HepG2 (cell line): ENCODE data around the gene MZF1. TPM values are rescaled to one million over a fixed set of nuclear protein-coding genes. Genes with fewer than 3 reads are reported as not detected.

ENCODE experiments used
- ATAC-seq: fragments of 200-7000 bp; cut with Tn5 transposase; 3 replicates; pipeline ENCODE4 v1.9.1; 2020; ENCODE audit warnings: mild to moderate bottlenecking, moderate library complexity
- BruUV-seq: library from RNA; stranded (reverse); fragments of 400-500 nt; replicated peaks from 2 replicates; lab custom pipeline; 2021; lab: Mats Ljungman, UMichigan
- CTCF ChIA-PET: fragments of 300-600 bp; formaldehyde crosslinking; extraction: SDS; loops from one replicate; lab custom pipeline; 2021; ENCODE audit warnings: low total read pairs, inconsistent platforms, low intra/inter-chr PET ratio; lab: Yijun Ruan, JAX
- POLR2A ChIA-PET: fragments of 350-600 bp; sonication (Branson Sonifier 250); formaldehyde crosslinking; loops from one replicate; lab custom pipeline; 2020; ENCODE audit warnings: antibody characterized with exemption, inconsistent platforms; lab: Yijun Ruan, JAX
- DNase-seq: peaks from one replicate; pipeline ENCODE4 v3.0.0-alpha.2; 2015; ENCODE audit warnings: low spot score
- FAIRE-seq: peaks from 3 replicates; lab custom pipeline; 2011; peaks lifted over from hg19 to GRCh38; lab: Jason Lieb, UNC
- H2AFZ ChIP-seq: one replicate; pipeline ENCODE4 v1.6.1; 2011; ENCODE audit warnings: low read length, inconsistent platforms
- H3K27ac ChIP-seq: fragments of 300-600 bp; 3 replicates; pipeline ENCODE4 v1.8.0; 2011; ENCODE audit warnings: mixed run types, mild to moderate bottlenecking, mixed read lengths, low read length, inconsistent platforms; ENCODE audit not compliant: insufficient read depth; ENCODE audit errors: extremely low read length
- H3K27me3 ChIP-seq, 2 experiments: fragments of 200-600 bp in 1 of 2; 2 replicates in 1 of 2; 3 replicates in 1 of 2; pipeline versions ENCODE4 v1.6.0 to v1.8.0; 2011; ENCODE audit warnings: low read length in 2 of 2, mild to moderate bottlenecking in 2 of 2, moderate library complexity in 2 of 2, inconsistent platforms in 1 of 2; ENCODE audit not compliant: insufficient read depth in 2 of 2, control insufficient read depth in 1 of 2
- H3K36me3 ChIP-seq, 2 experiments: fragments of 200-600 bp in 1 of 2; replicated peaks in 1 of 2; 2 replicates in 1 of 2; 3 replicates in 1 of 2; pipeline versions ENCODE4 v1.5.1 to v1.8.0; 2011; ENCODE audit warnings: low read length in 2 of 2, inconsistent platforms in 1 of 2; ENCODE audit not compliant: insufficient read depth in 2 of 2, control insufficient read depth in 1 of 2
- H3K4me1 ChIP-seq: 2 replicates; pipeline ENCODE4 v1.5.1; 2012; ENCODE audit warnings: low read length, inconsistent platforms; ENCODE audit not compliant: insufficient read depth
- H3K4me2 ChIP-seq: 2 replicates; pipeline ENCODE4 v1.6.0; 2011; ENCODE audit warnings: low read depth, low read length, inconsistent platforms
- H3K4me3 ChIP-seq, 3 experiments: fragments of 200-600 bp in 1 of 3; sonication (generic), shearing (Covaris generic) in 1 of 3; replicated peaks in 1 of 3; 2 replicates each; pipeline ENCODE4 v1.5.1; 2011 to 2016; ENCODE audit warnings: low read length in 3 of 3, inconsistent platforms in 2 of 3, low read depth in 2 of 3, mild to moderate bottlenecking in 2 of 3, control low read depth in 1 of 3, mixed read lengths in 1 of 3; ENCODE audit not compliant: insufficient read depth in 1 of 3
- H3K79me2 ChIP-seq: one replicate; pipeline ENCODE4 v1.6.1; 2011; ENCODE audit warnings: low read length, inconsistent platforms; ENCODE audit not compliant: insufficient read depth
- H3K9ac ChIP-seq: 2 replicates; pipeline ENCODE4 v1.6.0; 2011; ENCODE audit warnings: mild to moderate bottlenecking, low read depth, low read length, inconsistent platforms; ENCODE audit not compliant: insufficient read depth
- H3K9me3 ChIP-seq: 2 replicates; pipeline ENCODE4 v1.5.1; 2012; ENCODE audit warnings: mild to moderate bottlenecking, low read length
- H4K20me1 ChIP-seq: 2 replicates; pipeline ENCODE4 v1.6.0; 2011; ENCODE audit warnings: inconsistent platforms, mild to moderate bottlenecking, low read length, moderate library complexity; ENCODE audit not compliant: insufficient read depth
- MEIS1 ChIP-seq: sonication (generic); formaldehyde crosslinking; IDR thresholded peaks from 2 replicates; pipeline ENCODE4 v1.9.0; 2021; ENCODE audit warnings: mild to moderate bottlenecking, missing genetic modification reagents, moderate library complexity, borderline replicate concordance
- TCF12 ChIP-seq, 2 experiments: fragments of 450-650 bp in 1 of 2; sonication (generic) in 1 of 2; formaldehyde crosslinking in 1 of 2; IDR thresholded peaks; 2 replicates each; pipeline versions ENCODE4 v1.6.1 to v1.8.0; 2017 to 2022; ENCODE audit warnings: antibody characterized with exemption in 1 of 2, mild to moderate bottlenecking in 1 of 2, missing genetic modification reagents in 1 of 2, moderate library complexity in 1 of 2
- TCF7L2 ChIP-seq: IDR thresholded peaks from 2 replicates; pipeline ENCODE4 v1.6.1; 2011; ENCODE audit warnings: mild to moderate bottlenecking, low read depth, low read length, moderate library complexity
- THAP11 ChIP-seq: IDR thresholded peaks from 2 replicates; pipeline ENCODE4 v1.6.1; 2016; ENCODE audit warnings: missing biosample characterization, missing genetic modification reagents
- ZFP36L1 ChIP-seq: sonication (generic); formaldehyde crosslinking; IDR thresholded peaks from 2 replicates; pipeline ENCODE4 v1.8.0; 2022; ENCODE audit warnings: mild to moderate bottlenecking, missing genetic modification reagents, moderate library complexity
- ZFP37 ChIP-seq: sonication (generic); formaldehyde crosslinking; IDR thresholded peaks from 2 replicates; pipeline ENCODE4 v1.4.0; 2020; ENCODE audit warnings: missing genetic modification reagents, borderline replicate concordance
- ZNF225 ChIP-seq: sonication (generic); formaldehyde crosslinking; IDR thresholded peaks from 2 replicates; pipeline ENCODE4 v1.4.0; 2020; ENCODE audit warnings: mild to moderate bottlenecking, missing genetic modification reagents
- WGBS: methylation state at CpG from one replicate; pipeline ENCODE4 v1.1.6; 2017; ENCODE audit warnings: low lambda C conversion rate; 5-methylcytosine and 5-hydroxymethylcytosine counted together
- in situ Hi-C: cut with HindIII; loops from 2 replicates; pipeline ENCODE4 v1.10.0; 2017; ENCODE audit warnings: low pct_unique_long_range_greater_than_20kb; ENCODE audit not compliant: extremely low pct_ligation_motif_present
- intact Hi-C: fragments of 100-400 bp; cut with micrococcal nuclease; formaldehyde crosslinking; loops from one replicate; pipeline ENCODE4 v1.10.0; 2022; ENCODE audit not compliant: unreplicated experiment
- polyA plus RNA-seq, 8 experiments: library from polyadenylated mRNA; depleted of rRNA in 3 of 8; stranded (reverse) in 7 of 8; unstranded in 1 of 8; fragments of >200 nt; fragmentation: Illumina TruSeq in 4 of 8; extraction: Trizol in 4 of 8; gene quantifications; 2 replicates each; pipeline versions ENCODE4 v1.2.1 to v1.2.3, GENCODE V29; 2011 to 2016; ENCODE audit warnings: low read depth in 4 of 8, missing spikeins in 1 of 8, mixed read lengths in 1 of 8; ENCODE audit not compliant: insufficient read depth in 1 of 8
- total RNA-seq, 5 experiments: library from RNA; depleted of rRNA; stranded (reverse); fragments of >200 nt; fragmentation: Illumina TruSeq; extraction: Trizol; gene quantifications; 2 replicates each; pipeline ENCODE4 v1.2.3, GENCODE V29; 2016; ENCODE audit warnings: low read depth in 1 of 5
- TF ChIP-seq, protein P1 (sequence below): sonication (generic); formaldehyde crosslinking; IDR thresholded peaks from 2 replicates; pipeline ENCODE4 v1.5.0; 2020; ENCODE audit warnings: mild to moderate bottlenecking, missing genetic modification reagents, moderate library complexity
- TF ChIP-seq, protein P2 (sequence below): sonication (generic); formaldehyde crosslinking; IDR thresholded peaks from 2 replicates; pipeline ENCODE4 v1.4.0; 2020; ENCODE audit warnings: missing genetic modification reagents
- TF ChIP-seq, protein P3 (sequence below): sonication (generic); formaldehyde crosslinking; IDR thresholded peaks from 2 replicates; pipeline ENCODE4 v1.9.0; 2021; ENCODE audit warnings: missing genetic modification reagents, mild to moderate bottlenecking, borderline replicate concordance
- TF ChIP-seq, protein P4 (sequence below): fragments of 450-650 bp; IDR thresholded peaks from 2 replicates; pipeline ENCODE4 v1.6.1; 2017; ENCODE audit warnings: mild to moderate bottlenecking

The MZF1 gene
- total and polyA plus RNA-seq, 2 of the 13 experiments (the other 11 are each of a cell fraction or from before 2014, with no cell fraction given): 3.1 to 8.1 TPM

DNA sequence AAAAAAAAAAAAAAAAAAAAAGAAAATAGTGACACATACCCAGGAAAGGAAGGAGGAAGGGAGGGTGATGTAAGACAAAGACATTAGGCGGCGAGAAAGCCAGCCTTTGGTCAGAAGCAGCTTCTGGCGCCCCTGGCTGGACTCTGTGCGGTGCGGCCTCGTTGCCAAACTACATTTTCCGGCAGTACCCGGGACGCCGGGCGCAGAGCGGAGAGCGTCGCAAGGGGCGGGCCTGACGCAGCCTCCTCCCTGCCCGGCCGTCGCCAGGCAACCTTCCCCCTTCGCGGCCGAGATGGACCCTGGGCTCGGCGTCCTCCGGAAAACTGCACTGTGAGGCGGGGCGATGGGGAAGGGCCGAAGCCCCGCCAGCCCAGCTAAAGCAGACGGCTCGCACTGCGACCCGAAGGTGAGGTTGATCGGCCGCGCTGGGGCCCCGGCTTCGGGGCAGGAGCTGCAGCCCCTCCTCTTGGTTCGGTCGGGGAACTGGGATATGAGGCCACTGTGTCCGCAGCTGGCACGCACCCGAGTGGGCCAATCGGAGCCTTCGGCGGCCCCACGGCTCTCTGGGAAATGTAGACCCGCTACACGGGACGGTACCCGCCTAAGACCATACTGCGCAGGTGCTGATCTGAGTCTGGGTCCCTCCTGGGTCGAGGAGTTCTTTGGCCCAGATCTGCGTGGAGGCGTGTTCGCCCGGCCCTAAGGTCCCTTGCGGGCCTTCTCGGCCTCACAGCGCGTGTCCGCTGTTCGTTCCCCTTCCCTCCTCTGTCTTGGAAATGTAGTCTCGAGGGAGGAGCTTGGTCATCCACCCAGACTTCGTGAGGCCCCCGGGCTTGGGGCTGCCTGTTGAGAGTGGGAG is 2.3 kb upstream of the MZF1 start (continued):
- TF ChIP-seq, protein P1, sequence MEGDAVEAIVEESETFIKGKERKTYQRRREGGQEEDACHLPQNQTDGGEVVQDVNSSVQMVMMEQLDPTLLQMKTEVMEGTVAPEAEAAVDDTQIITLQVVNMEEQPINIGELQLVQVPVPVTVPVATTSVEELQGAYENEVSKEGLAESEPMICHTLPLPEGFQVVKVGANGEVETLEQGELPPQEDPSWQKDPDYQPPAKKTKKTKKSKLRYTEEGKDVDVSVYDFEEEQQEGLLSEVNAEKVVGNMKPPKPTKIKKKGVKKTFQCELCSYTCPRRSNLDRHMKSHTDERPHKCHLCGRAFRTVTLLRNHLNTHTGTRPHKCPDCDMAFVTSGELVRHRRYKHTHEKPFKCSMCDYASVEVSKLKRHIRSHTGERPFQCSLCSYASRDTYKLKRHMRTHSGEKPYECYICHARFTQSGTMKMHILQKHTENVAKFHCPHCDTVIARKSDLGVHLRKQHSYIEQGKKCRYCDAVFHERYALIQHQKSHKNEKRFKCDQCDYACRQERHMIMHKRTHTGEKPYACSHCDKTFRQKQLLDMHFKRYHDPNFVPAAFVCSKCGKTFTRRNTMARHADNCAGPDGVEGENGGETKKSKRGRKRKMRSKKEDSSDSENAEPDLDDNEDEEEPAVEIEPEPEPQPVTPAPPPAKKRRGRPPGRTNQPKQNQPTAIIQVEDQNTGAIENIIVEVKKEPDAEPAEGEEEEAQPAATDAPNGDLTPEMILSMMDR: peak; percentile 31; the same call in 1 of the 2 replicates
- TF ChIP-seq TCF7L2: no peak
- TF ChIP-seq THAP11 (CRISPR knock-in tag): peak; percentile 97
- TF ChIP-seq, protein P2, sequence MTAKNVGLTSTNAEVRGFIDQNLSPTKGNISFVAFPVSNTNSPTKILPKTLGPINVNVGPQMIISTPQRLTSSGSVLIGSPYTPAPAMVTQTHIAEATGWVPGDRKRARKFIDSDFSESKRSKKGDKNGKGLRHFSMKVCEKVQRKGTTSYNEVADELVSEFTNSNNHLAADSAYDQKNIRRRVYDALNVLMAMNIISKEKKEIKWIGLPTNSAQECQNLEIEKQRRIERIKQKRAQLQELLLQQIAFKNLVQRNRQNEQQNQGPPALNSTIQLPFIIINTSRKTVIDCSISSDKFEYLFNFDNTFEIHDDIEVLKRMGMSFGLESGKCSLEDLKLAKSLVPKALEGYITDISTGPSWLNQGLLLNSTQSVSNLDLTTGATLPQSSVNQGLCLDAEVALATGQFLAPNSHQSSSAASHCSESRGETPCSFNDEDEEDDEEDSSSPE: 0 out of 2 replicates have a peak, but pooled peaks have one; percentile 26
- no peak for TF ChIP-seq ZFP36L1 (CRISPR knock-in tag)

DNA sequence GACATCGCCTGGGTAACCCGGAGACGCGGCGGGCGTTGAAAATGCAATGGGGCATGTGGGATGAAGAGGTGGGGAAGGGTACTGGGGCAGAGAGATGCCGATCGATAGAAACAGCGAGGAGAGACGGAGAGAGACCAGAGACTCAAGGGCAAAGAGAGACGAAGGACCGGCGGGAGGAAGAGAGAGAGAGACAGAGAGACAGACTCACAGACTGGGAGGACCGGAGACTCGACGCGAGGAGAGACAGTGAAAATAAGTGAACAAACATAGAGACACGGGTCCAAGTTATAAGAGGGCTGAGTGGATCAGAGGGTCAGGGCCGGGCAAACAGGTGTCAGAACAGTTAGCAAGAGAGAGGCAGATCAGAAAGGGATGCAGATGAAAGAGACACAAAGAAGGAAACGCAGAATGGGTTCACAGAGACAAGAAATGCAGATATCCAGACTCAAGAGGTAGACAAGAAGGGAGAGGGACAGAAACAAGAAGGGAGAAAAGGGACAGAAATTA is 576 bp upstream of the MZF1 start:
- intact Hi-C loops: no loop called here
- in situ Hi-C loops: no loop called here
- POLR2A ChIA-PET: interaction anchor here (0.7 kb wide), 1 partner anchor 295 kb away, joined by 4 read pairs; no protein-coding TSS in a partner anchor
- peak; percentile 39; the same call in 1 of the 2 replicates for TF ChIP-seq ZFP37 (CRISPR knock-in tag)
- 0 out of 2 replicates have a peak, but pooled peaks have one; percentile 31 for TF ChIP-seq MEIS1 (CRISPR knock-in tag)
- TF ChIP-seq ZNF225 (CRISPR knock-in tag): 0 out of 2 replicates have a peak, but pooled peaks have one; percentile 10
- TF ChIP-seq, protein P3, sequence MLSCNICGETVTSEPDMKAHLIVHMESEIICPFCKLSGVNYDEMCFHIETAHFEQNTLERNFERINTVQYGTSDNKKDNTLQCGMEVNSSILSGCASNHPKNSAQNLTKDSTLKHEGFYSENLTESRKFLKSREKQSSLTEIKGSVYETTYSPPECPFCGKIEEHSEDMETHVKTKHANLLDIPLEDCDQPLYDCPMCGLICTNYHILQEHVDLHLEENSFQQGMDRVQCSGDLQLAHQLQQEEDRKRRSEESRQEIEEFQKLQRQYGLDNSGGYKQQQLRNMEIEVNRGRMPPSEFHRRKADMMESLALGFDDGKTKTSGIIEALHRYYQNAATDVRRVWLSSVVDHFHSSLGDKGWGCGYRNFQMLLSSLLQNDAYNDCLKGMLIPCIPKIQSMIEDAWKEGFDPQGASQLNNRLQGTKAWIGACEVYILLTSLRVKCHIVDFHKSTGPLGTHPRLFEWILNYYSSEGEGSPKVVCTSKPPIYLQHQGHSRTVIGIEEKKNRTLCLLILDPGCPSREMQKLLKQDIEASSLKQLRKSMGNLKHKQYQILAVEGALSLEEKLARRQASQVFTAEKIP (CRISPR knock-in tag): no peak
- no peak for TF ChIP-seq TCF12 (IDR thresholded peaks at IDR 0.05)
- TF ChIP-seq TCF12 (CRISPR knock-in tag; IDR thresholded peaks at IDR 0.05): no peak
- TF ChIP-seq, protein P4, sequence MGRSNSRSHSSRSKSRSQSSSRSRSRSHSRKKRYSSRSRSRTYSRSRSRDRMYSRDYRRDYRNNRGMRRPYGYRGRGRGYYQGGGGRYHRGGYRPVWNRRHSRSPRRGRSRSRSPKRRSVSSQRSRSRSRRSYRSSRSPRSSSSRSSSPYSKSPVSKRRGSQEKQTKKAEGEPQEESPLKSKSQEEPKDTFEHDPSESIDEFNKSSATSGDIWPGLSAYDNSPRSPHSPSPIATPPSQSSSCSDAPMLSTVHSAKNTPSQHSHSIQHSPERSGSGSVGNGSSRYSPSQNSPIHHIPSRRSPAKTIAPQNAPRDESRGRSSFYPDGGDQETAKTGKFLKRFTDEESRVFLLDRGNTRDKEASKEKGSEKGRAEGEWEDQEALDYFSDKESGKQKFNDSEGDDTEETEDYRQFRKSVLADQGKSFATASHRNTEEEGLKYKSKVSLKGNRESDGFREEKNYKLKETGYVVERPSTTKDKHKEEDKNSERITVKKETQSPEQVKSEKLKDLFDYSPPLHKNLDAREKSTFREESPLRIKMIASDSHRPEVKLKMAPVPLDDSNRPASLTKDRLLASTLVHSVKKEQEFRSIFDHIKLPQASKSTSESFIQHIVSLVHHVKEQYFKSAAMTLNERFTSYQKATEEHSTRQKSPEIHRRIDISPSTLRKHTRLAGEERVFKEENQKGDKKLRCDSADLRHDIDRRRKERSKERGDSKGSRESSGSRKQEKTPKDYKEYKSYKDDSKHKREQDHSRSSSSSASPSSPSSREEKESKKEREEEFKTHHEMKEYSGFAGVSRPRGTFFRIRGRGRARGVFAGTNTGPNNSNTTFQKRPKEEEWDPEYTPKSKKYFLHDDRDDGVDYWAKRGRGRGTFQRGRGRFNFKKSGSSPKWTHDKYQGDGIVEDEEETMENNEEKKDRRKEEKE: no peak

More for the DNA sequence above, 576 bp upstream of the MZF1 start:
- CTCF ChIA-PET: no interaction called here
- peak overlapping the region; percentile 89 for H3K9ac ChIP-seq
- FAIRE-seq (peak; percentile 4), ATAC-seq (no peak), DNase-seq (no peak)
- H3K4me3 ChIP-seq: peak overlapping the region; percentile 80 to 86 (median 82)
- peaks cover 0 to 1% of the 10 kb centered on the region in 2 experiments; a peak in 2 of 5 replicates for H3K36me3 ChIP-seq
- peak overlapping the region; percentile 91 for H3K4me2 ChIP-seq
- WGBS: 1% methylated on average over 20 of the region's 20 CpGs
- H3K9me3 ChIP-seq: no peaks in the 10 kb centered on the region
- no peak overlapping the region for H2AFZ ChIP-seq
- no TSS peak for BruUV-seq
- peaks cover 20% of the 10 kb centered on the region for H3K4me1 ChIP-seq
- peaks cover 4% of the 10 kb centered on the region for H3K79me2 ChIP-seq
- peak overlapping the region; percentile 93 for H3K27ac ChIP-seq
- H4K20me1 ChIP-seq: no peaks in the 10 kb centered on the region
- no peaks in the 10 kb centered on the region for H3K27me3 ChIP-seq
